ENCODE results near the gene AASS.
"Not testable (repeated sequence)": the region's sequence is repeated elsewhere in the genome, so short reads cannot be mapped to it uniquely, and the experiment has no call there.

The AASS gene

GRCh38 chr7:122143751-122144711 is at the start of gene AASS:
AASS (minus strand) TSS chr7:122144249; CDS start chr7:122133726, 10,523 bp downstream.
- Mint-ChIP-seq H3K4me3 (peak within 1 kb of the TSS; percentile 98), H3K9me3 (no peaks in the 10 kb centered on the region), H3K27me3 (ENCODE audit: low read depth) (peaks cover 35% of the 10 kb centered on the region), H3K36me3 (ENCODE audit: low read depth) (no peaks in the 10 kb centered on the region), H3K27ac (peak within 1 kb of the TSS; percentile 56), H3K4me1 (ENCODE audit: low read depth) (peaks cover 15% of the 10 kb centered on the region)
- DNase-seq (ENCODE audit: low spot score), result peak; percentile 76

- Mint-ChIP-seq H3K27ac (no peak overlapping the region), H3K36me3 (ENCODE audit: low read depth) (no peaks in the 10 kb centered on the region), H3K9me3 (no peaks in the 10 kb centered on the region), H3K4me1 (ENCODE audit: low read depth) (no peaks in the 10 kb centered on the region), H3K4me3 (no peak overlapping the region), H3K27me3 (ENCODE audit: low read depth) (no peaks in the 10 kb centered on the region)
- no peak for DNase-seq (ENCODE audit: low spot score)
These were observed 44.7 kb upstream of the AASS start for GRCh38 chr7:122188785-122189184.

- Mint-ChIP-seq H3K9me3 (no peaks in the 10 kb centered on the region), H3K27ac (no peak overlapping the region), H3K4me3 (no peak overlapping the region), H3K27me3 (ENCODE audit: low read depth) (no peaks in the 10 kb centered on the region), H3K36me3 (ENCODE audit: low read depth) (no peaks in the 10 kb centered on the region), H3K4me1 (ENCODE audit: low read depth) (no peaks in the 10 kb centered on the region)
- no peak for DNase-seq (ENCODE audit: low spot score)
These were observed 39.1 kb upstream of the AASS start for GRCh38 chr7:122183106-122183505.

DNA sequence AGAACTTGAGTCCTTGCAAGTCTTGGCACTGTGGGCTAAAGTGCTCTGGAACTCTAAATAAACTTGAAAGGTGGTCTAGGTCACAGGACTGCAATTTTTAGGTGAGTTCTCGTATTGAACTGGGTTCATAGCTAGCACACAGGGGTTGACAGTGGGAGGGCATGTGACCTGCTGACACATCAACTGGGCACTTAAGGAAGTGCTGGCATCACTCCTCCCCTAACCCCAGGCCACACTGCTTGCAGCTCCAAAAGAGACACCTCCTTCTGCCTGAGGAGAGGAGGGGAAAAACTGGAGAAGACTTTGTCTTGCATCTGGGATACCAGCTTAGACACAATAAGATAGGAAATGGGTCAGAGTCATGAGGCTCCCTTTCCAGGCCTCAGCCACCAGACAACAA is 38.0 kb upstream of the AASS start:
- no peaks in the 10 kb centered on the region for H3K36me3 Mint-ChIP-seq (ENCODE audit: low read depth)
- H3K9me3 Mint-ChIP-seq, result no peaks in the 10 kb centered on the region

DNA sequence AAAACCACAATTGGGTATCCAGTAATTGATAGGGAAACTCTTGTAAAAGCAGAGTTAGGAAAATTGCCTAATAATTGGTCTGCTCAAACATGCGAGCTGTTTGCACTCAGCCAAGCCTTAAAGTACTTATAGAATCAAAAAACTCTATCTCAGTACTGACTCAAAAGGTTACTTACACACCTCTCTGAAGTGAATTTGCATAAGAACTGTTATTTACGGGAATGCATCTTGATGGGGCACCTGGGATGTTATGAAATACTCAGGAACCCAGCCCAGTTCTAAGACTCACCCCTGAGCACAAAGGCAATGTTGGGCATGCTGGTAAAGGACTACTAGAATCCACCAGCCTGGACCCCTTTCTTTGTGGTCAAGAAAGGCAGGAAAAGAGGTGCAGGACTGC is 28.1 kb upstream of the AASS start:
- not testable (repeated sequence) for H3K9me3 Mint-ChIP-seq; H3K36me3 Mint-ChIP-seq (ENCODE audit: low read depth); H3K4me3 Mint-ChIP-seq; H3K27me3 Mint-ChIP-seq (ENCODE audit: low read depth); H3K27ac Mint-ChIP-seq; DNase-seq (ENCODE audit: low spot score); H3K4me1 Mint-ChIP-seq (ENCODE audit: low read depth)

More for the DNA sequence above, 38.0 kb upstream of the AASS start:
- DNase-seq (ENCODE audit: low spot score), result no peak
- H3K4me1 Mint-ChIP-seq (ENCODE audit: low read depth), result no peaks in the 10 kb centered on the region
- no peak overlapping the region for H3K27ac Mint-ChIP-seq
- H3K4me3 Mint-ChIP-seq, result no peak overlapping the region
- H3K27me3 Mint-ChIP-seq (ENCODE audit: low read depth), result no peaks in the 10 kb centered on the region

DNA sequence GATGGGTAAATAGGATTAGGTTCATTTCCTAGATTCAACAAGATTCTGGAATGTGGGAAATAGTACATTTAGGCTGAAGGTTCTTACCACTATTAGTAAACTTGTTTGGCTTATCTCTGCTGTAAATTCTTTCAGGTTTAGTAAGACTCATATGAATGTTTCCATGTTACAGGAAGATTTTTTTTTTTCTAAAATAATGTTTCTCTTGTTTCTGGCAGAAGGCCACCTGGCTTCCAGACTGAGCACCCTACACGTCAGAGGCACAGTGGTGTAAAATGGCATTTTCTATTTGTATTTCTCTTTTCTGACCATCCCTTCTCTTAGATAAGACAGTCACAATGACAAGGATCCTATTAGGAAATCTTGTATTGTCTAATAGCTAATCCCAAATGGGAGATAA is 22.7 kb upstream of the AASS start:
- no peaks in the 10 kb centered on the region for H3K9me3 Mint-ChIP-seq

DNA sequence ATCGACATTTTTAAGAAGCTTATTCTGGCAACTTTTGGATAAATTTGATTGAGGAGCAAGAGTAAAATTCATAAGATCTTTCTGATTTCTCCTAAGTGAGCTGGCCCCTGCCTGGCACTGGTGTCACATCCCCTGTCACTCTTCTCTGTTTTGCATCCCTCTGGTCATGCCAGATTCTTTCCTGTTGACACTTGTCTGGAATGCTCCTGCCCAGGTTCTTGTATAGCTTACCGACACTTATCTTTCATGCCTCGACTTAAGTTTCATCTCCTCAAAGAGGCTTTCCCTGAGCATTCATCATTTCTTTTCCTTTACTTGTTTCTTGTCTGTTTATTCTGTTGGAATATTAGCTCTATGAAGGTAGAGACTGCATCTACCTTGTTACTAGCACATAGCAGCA is 22.2 kb upstream of the AASS start:
- H3K27me3 Mint-ChIP-seq (ENCODE audit: low read depth), result no peaks in the 10 kb centered on the region
- H3K9me3 Mint-ChIP-seq, result no peaks in the 10 kb centered on the region
- no peaks in the 10 kb centered on the region for H3K36me3 Mint-ChIP-seq (ENCODE audit: low read depth)
- H3K4me3 Mint-ChIP-seq, result no peak overlapping the region
- H3K27ac Mint-ChIP-seq, result no peak overlapping the region
- DNase-seq (ENCODE audit: low spot score), result no peak
- H3K4me1 Mint-ChIP-seq (ENCODE audit: low read depth), result no peaks in the 10 kb centered on the region

More for the DNA sequence above, 22.7 kb upstream of the AASS start:
- Mint-ChIP-seq H3K36me3 (ENCODE audit: low read depth) (no peaks in the 10 kb centered on the region), H3K4me1 (ENCODE audit: low read depth) (no peaks in the 10 kb centered on the region), H3K27me3 (ENCODE audit: low read depth) (no peaks in the 10 kb centered on the region), H3K4me3 (no peak overlapping the region), H3K27ac (no peak overlapping the region)
- DNase-seq (ENCODE audit: low spot score), result no peak

GRCh38 chr7:122161628-122162027 is 17.6 kb upstream of the AASS start:
- DNase-seq (ENCODE audit: low spot score), result no peak
- Mint-ChIP-seq H3K27ac (no peak overlapping the region), H3K4me3 (no peak overlapping the region), H3K27me3 (ENCODE audit: low read depth) (no peaks in the 10 kb centered on the region), H3K4me1 (ENCODE audit: low read depth) (no peaks in the 10 kb centered on the region), H3K36me3 (ENCODE audit: low read depth) (no peaks in the 10 kb centered on the region), H3K9me3 (no peaks in the 10 kb centered on the region)

DNA sequence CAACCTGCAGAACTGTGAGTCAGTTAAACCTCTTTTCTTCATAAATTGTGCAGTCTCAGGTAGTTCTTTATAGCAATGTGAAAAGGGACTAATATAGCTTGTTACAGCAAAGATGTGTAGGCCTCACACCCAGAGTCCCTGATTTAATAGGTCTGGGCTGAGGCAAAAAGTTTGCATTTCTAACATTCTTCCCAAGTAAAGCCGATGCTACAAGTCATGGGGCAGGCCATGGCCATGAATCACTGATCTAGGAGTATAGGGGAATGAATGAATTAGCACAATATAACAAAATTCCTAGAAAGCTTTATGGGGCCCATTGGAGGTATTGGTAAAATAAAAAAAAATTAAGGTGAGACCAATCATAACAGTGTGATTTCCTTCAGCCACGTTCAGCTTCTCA is 11.5 kb upstream of the AASS start:
- no peak for DNase-seq (ENCODE audit: low spot score)
- H3K4me1 Mint-ChIP-seq (ENCODE audit: low read depth), result no peaks in the 10 kb centered on the region
- no peaks in the 10 kb centered on the region for H3K9me3 Mint-ChIP-seq
- no peaks in the 10 kb centered on the region for H3K36me3 Mint-ChIP-seq (ENCODE audit: low read depth)
- H3K27ac Mint-ChIP-seq, result no peak overlapping the region
- H3K4me3 Mint-ChIP-seq, result no peak overlapping the region
- H3K27me3 Mint-ChIP-seq (ENCODE audit: low read depth), result no peaks in the 10 kb centered on the region

GRCh38 chr7:122148878-122149277 is 4.8 kb upstream of the AASS start:
- Mint-ChIP-seq H3K9me3 (no peaks in the 10 kb centered on the region), H3K27ac (no peak overlapping the region), H3K36me3 (ENCODE audit: low read depth) (no peaks in the 10 kb centered on the region), H3K4me3 (no peak overlapping the region), H3K27me3 (ENCODE audit: low read depth) (peaks cover 12% of the 10 kb centered on the region), H3K4me1 (ENCODE audit: low read depth) (peaks cover 8% of the 10 kb centered on the region)
- DNase-seq (ENCODE audit: low spot score), result no peak

DNA sequence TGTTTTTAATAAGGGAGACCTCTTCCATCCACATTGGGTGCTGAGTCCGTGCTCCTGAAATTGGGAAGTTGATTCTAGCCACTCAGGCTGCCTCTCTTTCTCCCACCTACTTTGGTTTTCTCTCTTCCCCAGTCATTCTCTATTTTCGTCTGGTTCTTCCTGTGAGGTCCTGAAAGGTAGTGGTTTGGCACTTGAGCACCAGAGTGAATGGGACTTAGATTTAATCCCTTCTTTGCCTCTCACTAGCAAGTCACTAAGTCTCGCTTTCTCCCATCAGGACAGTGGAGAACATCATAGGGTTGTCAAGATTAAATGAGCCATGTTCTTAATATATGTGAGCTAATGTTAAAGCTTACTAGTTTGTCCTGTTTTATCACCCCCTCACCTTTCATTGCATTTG is 4.0 kb upstream of the AASS start:
- DNase-seq (ENCODE audit: low spot score), result no peak
- Mint-ChIP-seq H3K27ac (no peak overlapping the region), H3K36me3 (ENCODE audit: low read depth) (no peaks in the 10 kb centered on the region), H3K4me1 (ENCODE audit: low read depth) (peaks cover 15% of the 10 kb centered on the region), H3K9me3 (no peaks in the 10 kb centered on the region), H3K4me3 (no peak overlapping the region), H3K27me3 (ENCODE audit: low read depth) (peaks cover 18% of the 10 kb centered on the region)

DNA sequence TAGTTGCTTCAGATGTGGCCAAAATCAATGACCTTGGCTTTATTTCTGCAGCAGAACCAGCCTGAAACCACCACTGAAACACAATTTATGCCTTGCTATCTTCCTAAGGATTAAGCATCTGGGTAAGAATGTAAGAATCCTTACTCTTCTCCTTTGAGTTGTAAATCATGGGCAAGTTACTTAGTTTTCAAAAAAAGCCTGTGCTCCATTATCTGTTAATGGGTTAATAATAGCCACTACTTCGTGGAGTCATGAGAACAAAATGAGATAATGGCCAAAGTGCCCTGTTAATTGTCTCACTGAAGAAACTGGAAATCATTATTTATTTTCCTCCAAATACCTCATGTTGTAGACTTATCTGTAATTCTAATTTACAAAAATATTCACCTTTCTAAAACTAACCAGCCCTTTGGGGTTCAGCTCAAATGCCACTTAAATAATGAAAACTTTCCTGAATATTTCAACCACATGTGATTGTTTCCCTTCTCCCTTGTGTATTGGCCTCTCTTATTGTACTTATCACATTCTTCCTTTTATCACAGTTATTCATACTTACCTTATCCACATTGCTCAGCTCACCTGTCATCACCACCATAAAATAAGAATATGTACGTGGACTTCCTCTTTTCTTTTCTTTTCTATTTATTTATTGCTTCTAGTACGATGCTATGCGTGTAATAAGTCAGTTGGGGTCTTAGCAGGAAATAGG is 2.0 kb upstream of the AASS start:
- Mint-ChIP-seq H3K27me3 (ENCODE audit: low read depth) (peaks cover 35% of the 10 kb centered on the region), H3K4me3 (no peak overlapping the region), H3K9me3 (no peaks in the 10 kb centered on the region)

GRCh38 chr7:122143376-122143750 is 686 bp downstream of the AASS start:
- H3K27me3 Mint-ChIP-seq (ENCODE audit: low read depth), result peaks cover 38% of the 10 kb centered on the region
- H3K9me3 Mint-ChIP-seq, result no peaks in the 10 kb centered on the region
- peaks cover 15% of the 10 kb centered on the region for H3K4me1 Mint-ChIP-seq (ENCODE audit: low read depth)
- H3K36me3 Mint-ChIP-seq (ENCODE audit: low read depth), result no peaks in the 10 kb centered on the region
- peak; percentile 4 for DNase-seq (ENCODE audit: low spot score)
- no peak overlapping the region for H3K27ac Mint-ChIP-seq
- H3K4me3 Mint-ChIP-seq, result peak overlapping the region; percentile 98

More for the DNA sequence above, 2.0 kb upstream of the AASS start:
- Mint-ChIP-seq H3K4me1 (ENCODE audit: low read depth) (peaks cover 15% of the 10 kb centered on the region), H3K27ac (no peak overlapping the region), H3K36me3 (ENCODE audit: low read depth) (no peaks in the 10 kb centered on the region)
- no peak for DNase-seq (ENCODE audit: low spot score)

DNA sequence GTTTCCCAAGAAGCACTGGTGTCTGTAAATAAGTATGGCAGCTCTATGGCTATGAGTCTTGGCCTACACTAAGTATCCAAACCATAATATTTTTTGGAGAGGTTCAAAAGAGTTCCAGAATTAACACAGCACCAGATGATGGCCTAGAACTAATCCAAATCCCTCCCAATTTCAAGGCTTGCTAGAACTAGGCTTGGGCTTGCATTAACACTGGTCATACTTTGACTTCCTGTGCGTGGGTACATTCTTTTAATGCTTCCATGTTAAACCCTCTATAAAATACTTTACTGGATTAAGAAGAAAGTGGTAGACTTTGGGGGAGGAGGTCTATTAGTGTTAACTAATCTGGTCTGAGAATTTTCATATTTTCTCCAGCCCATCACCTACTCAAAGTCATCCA is 3.1 kb downstream of the AASS start:
- Mint-ChIP-seq H3K27ac (no peak overlapping the region), H3K9me3 (no peaks in the 10 kb centered on the region), H3K27me3 (ENCODE audit: low read depth) (peaks cover 46% of the 10 kb centered on the region), H3K4me3 (no peak overlapping the region), H3K4me1 (ENCODE audit: low read depth) (peaks cover 17% of the 10 kb centered on the region), H3K36me3 (ENCODE audit: low read depth) (no peaks in the 10 kb centered on the region)
- DNase-seq (ENCODE audit: low spot score), result no peak
